Astrocyte of the hippocampus (primary cell): ENCODE data around the gene PREP.

Experiments used
- DNase-seq: peaks from one replicate; pipeline ENCODE4 v3.0.0; 2011; ENCODE audit warnings: low read depth, low spot score

Gene PREP

GRCh38 chr6:105310371-105310770 is 92.5 kb downstream of the PREP start:
- DNase-seq: no peak

GRCh38 chr6:105308840-105309239 is 94.0 kb downstream of the PREP start:
- no peak for DNase-seq

- DNase-seq: no peak
These were observed 97.4 kb downstream of the PREP start for GRCh38 chr6:105305521-105305920.

- no peak for DNase-seq
These were observed 98.1 kb downstream of the PREP start for GRCh38 chr6:105304825-105305224.

- DNase-seq: no peak
These were observed 98.5 kb downstream of the PREP start for GRCh38 chr6:105304366-105304765.

GRCh38 chr6:105302617-105303128 is 100.2 kb downstream of the PREP start:
- no peak for DNase-seq

GRCh38 chr6:105301756-105302616 is 100.9 kb downstream of the PREP start:
- DNase-seq: no peak

GRCh38 chr6:105301072-105301503 is 101.8 kb downstream of the PREP start:
- no peak for DNase-seq

GRCh38 chr6:105300090-105300489 is 102.8 kb downstream of the PREP start:
- DNase-seq: no peak

GRCh38 chr6:105294129-105294528 is 108.8 kb downstream of the PREP start:
- DNase-seq: no peak

GRCh38 chr6:105292689-105293339 is 110.1 kb downstream of the PREP start:
- DNase-seq: no peak

- DNase-seq: no peak
These were observed 111.4 kb downstream of the PREP start for GRCh38 chr6:105291525-105291924.

GRCh38 chr6:105282631-105283585 is 120.0 kb downstream of the PREP start:
- no peak for DNase-seq

GRCh38 chr6:105280033-105280432 is 122.8 kb downstream of the PREP start:
- no peak for DNase-seq

GRCh38 chr6:105279463-105279862 is 123.4 kb downstream of the PREP start:
- DNase-seq: no peak

- DNase-seq: no peak
These were observed 124.1 kb downstream of the PREP start for GRCh38 chr6:105278813-105279212.

- no peak for DNase-seq
These were observed 124.8 kb downstream of the PREP start for GRCh38 chr6:105278035-105278434.

- DNase-seq: no peak
These were observed 126.5 kb downstream of the PREP start for GRCh38 chr6:105276374-105276773.

- DNase-seq: no peak
These were observed 127.3 kb downstream of the PREP start for GRCh38 chr6:105275542-105275941.

- no peak for DNase-seq
These were observed 128.2 kb downstream of the PREP start for GRCh38 chr6:105274678-105275077.

- no peak for DNase-seq
These were observed 129.3 kb downstream of the PREP start for GRCh38 chr6:105273589-105273988.

GRCh38 chr6:105272786-105273185 is 130.1 kb downstream of the PREP start:
- DNase-seq: peak; percentile 43
